Naive B cell (primary cell): ENCODE measurements around the gene GSTK1. TPM values are rescaled to one million over a fixed set of nuclear protein-coding genes. Genes with fewer than 3 reads are reported as not detected.

Source experiments
- ATAC-seq, 2 donors: fragments of 150-1000 bp; cut with Tn5 transposase; 2 replicates each; pipeline ENCODE4 v1.10.0; 2021; ENCODE audit warnings: low read depth in 2 of 2, mild to moderate bottlenecking in 2 of 2, moderate library complexity in 2 of 2
- DNase-seq: peaks from one replicate; pipeline ENCODE4 v3.0.0; 2022
- H3K27ac Mint-ChIP-seq, 6 donors: one replicate each; pipeline ENCODE4 v1.8.0; 2020 to 2022; ENCODE audit warnings: mild to moderate bottlenecking in 6 of 6, mixed read lengths in 6 of 6, moderate library complexity in 5 of 6, inconsistent platforms in 2 of 6
- H3K27me3 Mint-ChIP-seq, 3 donors: one replicate each; pipeline ENCODE4 v1.8.0; 2021 to 2022; ENCODE audit warnings: mixed read lengths in 3 of 3, mild to moderate bottlenecking in 1 of 3
- H3K36me3 Mint-ChIP-seq, 2 donors: one replicate each; pipeline ENCODE4 v1.8.0; 2020 to 2022; ENCODE audit warnings: mixed read lengths in 2 of 2, inconsistent platforms in 1 of 2, mild to moderate bottlenecking in 1 of 2
- H3K4me1 Mint-ChIP-seq, 3 donors: one replicate each; pipeline ENCODE4 v1.8.0; 2020 to 2022; ENCODE audit warnings: mixed read lengths in 3 of 3, inconsistent platforms in 1 of 3, mild to moderate bottlenecking in 1 of 3, moderate library complexity in 1 of 3
- H3K4me3 Mint-ChIP-seq, 8 donors: one replicate each; pipeline ENCODE4 v1.8.0; 2020 to 2022; ENCODE audit warnings: mild to moderate bottlenecking in 8 of 8, mixed read lengths in 8 of 8, moderate library complexity in 8 of 8, inconsistent platforms in 2 of 8
- H3K9me3 Mint-ChIP-seq, 7 donors: one replicate each; pipeline ENCODE4 v1.8.0; 2020 to 2022; ENCODE audit warnings: mixed read lengths in 7 of 7, mild to moderate bottlenecking in 5 of 7, inconsistent platforms in 2 of 7, moderate library complexity in 1 of 7
- polyA plus RNA-seq, 6 donors: library from polyadenylated mRNA; unstranded; fragments of 300-500 nt; fragmentation: Illumina TruSeq; gene quantifications; one replicate each; pipeline ENCODE4 v1.2.3, GENCODE V29; 2021; ENCODE audit warnings: low read depth in 6 of 6

GSTK1 gene
- polyA plus RNA-seq, 6 donors from 2014 or later = 180 to 225 (median 204) TPM

DNA sequence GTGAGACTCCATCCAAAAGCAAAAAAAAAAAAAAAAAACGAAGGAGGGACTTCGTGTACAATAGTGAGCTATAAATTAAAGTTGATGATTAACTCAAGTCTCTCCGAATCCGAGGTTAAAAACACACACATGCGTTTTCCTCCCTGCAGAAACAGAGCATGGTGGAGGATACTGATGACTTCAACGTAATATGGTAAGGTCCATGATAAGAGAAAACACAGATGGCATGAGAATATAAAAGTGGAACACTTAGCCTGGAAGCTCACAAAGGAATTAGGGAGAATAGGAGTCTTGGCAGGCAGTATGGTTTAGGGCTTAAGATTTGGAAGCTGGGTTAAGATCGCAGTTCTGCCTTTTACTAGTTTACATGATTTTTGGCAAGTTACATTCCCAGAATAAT, 20.1 kb upstream of the GSTK1 start:
- Mint-ChIP-seq H3K4me1 (peaks cover 10 to 16% (median 15%) of the 10 kb centered on the region in 3 donors), H3K4me3 (no peak overlapping the region), H3K27me3 (peaks cover 8 to 9% (median 8%) of the 10 kb centered on the region in 3 donors), H3K9me3 (peaks cover 0 to 2% (median 0%) of the 10 kb centered on the region in 7 donors), H3K27ac (no peak overlapping the region), H3K36me3 (no peaks in the 10 kb centered on the region)
- no peak for DNase-seq
- ATAC-seq = no peak

DNA sequence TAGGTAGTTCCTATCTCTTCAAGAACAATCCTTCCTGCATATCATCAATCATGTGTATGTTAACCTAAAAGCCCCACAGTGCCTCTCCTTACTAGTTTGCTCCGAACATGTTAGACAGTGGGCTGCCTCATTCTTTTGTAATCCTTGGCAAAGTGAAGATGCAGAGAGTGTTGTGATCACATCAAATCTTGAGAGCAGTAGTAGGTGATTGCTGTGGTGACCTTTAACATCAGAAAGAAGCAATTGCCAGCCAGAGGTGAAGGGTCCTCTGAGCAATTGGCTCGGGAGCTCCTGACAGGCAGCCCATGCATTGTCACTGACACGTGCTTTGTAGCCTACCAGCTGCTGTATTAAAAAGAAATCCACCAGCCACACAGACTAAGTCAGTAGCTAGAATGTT, 19.6 kb upstream of the GSTK1 start:
- peaks cover 0 to 2% (median 0%) of the 10 kb centered on the region in 7 donors for H3K9me3 Mint-ChIP-seq
- ATAC-seq (no peak), DNase-seq (no peak)
- no peak overlapping the region for H3K27ac Mint-ChIP-seq
- H3K4me1 Mint-ChIP-seq = peaks cover 13 to 18% (median 16%) of the 10 kb centered on the region in 3 donors
- H3K36me3 Mint-ChIP-seq = no peaks in the 10 kb centered on the region
- peaks cover 8 to 9% (median 8%) of the 10 kb centered on the region in 3 donors for H3K27me3 Mint-ChIP-seq
- no peak overlapping the region for H3K4me3 Mint-ChIP-seq

DNA sequence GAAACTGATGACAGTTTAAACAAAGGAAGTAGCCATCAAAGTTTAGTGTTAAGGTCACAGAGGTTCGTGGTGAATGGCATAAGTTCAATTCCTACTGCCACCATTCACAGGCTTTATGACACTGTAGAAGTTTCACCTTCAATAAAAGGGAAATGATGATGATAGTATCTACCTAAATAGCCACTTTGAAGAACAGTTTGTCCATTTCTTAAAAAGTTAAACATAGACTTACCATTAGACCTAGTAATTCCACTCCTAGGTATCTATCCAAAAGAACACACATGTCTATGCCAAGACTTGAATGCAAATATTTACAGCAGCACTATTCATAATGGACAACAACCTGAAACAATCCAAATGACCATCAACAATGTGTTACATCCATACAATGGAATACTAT, 18.9 kb upstream of the GSTK1 start:
- no peak overlapping the region for H3K27ac Mint-ChIP-seq
- peaks cover 4 to 8% (median 8%) of the 10 kb centered on the region in 3 donors for H3K27me3 Mint-ChIP-seq
- peaks cover 0 to 7% (median 4%) of the 10 kb centered on the region in 7 donors for H3K9me3 Mint-ChIP-seq
- H3K4me3 Mint-ChIP-seq = no peak overlapping the region
- H3K4me1 Mint-ChIP-seq = peaks cover 13 to 19% (median 18%) of the 10 kb centered on the region in 3 donors
- H3K36me3 Mint-ChIP-seq = peaks cover 0 to 5% of the 10 kb centered on the region in 2 donors
- ATAC-seq (no peak), DNase-seq (no peak)

DNA sequence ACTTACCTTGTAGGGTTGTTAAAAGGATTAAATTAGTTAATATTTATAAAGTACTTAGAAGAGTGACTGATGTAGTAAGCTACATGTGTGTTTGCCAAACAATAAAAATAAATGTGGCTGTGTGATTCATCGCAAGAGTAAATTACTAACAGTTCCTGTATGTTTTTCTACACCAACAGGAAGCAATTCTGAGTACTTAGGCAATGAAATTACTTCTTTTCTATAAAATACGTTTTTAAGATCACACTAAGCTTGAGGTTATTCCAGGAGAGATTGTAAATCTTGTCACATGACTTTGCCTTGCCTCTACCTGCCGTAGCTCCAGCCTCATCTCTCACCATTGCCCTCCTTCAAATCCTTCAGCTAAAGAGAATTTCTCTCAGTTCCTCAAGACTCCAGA, 18.1 kb upstream of the GSTK1 start:
- Mint-ChIP-seq H3K4me1 (peaks cover 20 to 25% (median 23%) of the 10 kb centered on the region in 3 donors), H3K27me3 (peaks cover 4 to 8% (median 8%) of the 10 kb centered on the region in 3 donors), H3K4me3 (no peak overlapping the region), H3K9me3 (peaks cover 0 to 15% (median 9%) of the 10 kb centered on the region in 7 donors), H3K27ac (no peak overlapping the region), H3K36me3 (peaks cover 0 to 12% of the 10 kb centered on the region in 2 donors)
- DNase-seq (no peak), ATAC-seq (no peak)

DNA sequence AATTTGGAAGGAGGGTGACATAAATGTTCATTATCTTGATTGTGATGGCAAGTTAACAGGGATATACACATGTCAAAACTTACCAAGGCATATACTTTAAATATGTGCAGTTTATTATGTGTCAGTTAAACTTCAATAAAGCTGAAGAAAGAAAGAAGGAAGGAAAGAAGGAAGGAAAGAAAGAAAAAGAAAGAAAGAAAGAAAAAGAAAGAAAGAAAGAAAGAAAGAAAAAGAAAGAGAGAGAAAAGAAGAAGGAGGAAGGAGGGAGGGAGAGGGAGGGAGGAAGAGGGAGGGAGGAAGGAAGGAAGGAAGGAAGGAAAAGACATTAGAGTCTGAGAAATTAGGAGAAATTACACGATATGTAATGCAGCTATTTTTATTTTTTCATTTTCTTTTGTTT, 15.9 kb upstream of the GSTK1 start:
- no peak for ATAC-seq
- peaks cover 0 to 14% of the 10 kb centered on the region in 2 donors for H3K36me3 Mint-ChIP-seq
- H3K27ac Mint-ChIP-seq = peak overlapping the region in 4 of 6 donors; percentile 2 to 39 (median 12)
- DNase-seq = no peak
- H3K9me3 Mint-ChIP-seq = peaks cover 0 to 24% (median 11%) of the 10 kb centered on the region in 7 donors
- peaks cover 0 to 4% (median 1%) of the 10 kb centered on the region in 3 donors for H3K27me3 Mint-ChIP-seq
- H3K4me1 Mint-ChIP-seq = peaks cover 40 to 44% (median 42%) of the 10 kb centered on the region in 3 donors
- H3K4me3 Mint-ChIP-seq = no peak overlapping the region

DNA sequence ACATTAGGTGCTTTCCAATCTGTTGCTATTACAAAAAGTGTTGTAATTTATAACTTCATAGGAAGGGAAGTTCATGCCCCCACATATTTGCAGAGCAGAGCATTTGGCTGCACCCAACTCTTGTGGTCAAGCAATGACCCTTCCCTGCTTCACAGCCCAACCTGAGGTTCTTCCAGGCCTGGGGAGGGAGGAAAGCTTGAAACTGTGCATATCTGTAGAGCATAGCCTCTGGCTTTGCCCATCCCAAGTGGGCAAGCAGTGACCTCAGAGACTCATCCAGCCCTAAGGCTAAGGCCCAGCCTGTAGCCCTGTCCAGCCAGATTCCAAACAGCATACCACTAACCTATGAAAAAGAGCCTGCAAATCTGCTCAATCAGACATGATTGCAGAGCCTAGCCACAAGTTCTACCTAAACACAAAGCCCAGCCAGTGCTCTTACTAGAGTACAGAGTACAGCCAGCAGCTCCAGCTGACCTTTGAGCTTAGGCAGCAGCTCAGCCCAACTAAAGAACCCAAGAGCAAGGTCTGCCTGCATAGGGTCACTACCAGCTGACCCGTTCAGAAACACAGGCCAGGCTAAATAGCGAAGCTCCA, 14.4 kb upstream of the GSTK1 start:
- peaks cover 0 to 24% (median 14%) of the 10 kb centered on the region in 7 donors for H3K9me3 Mint-ChIP-seq
- H3K36me3 Mint-ChIP-seq = peaks cover 0 to 22% of the 10 kb centered on the region in 2 donors
- no peak for ATAC-seq
- peak overlapping the region in 3 of 8 donors; percentile 11 to 59 (median 16) for H3K4me3 Mint-ChIP-seq
- H3K27me3 Mint-ChIP-seq = peaks cover 0 to 4% (median 0%) of the 10 kb centered on the region in 3 donors
- peaks cover 44 to 50% (median 44%) of the 10 kb centered on the region in 3 donors for H3K4me1 Mint-ChIP-seq
- H3K27ac Mint-ChIP-seq = peak overlapping the region in 2 of 6 donors; percentile 31 to 45
- no peak for DNase-seq

DNA sequence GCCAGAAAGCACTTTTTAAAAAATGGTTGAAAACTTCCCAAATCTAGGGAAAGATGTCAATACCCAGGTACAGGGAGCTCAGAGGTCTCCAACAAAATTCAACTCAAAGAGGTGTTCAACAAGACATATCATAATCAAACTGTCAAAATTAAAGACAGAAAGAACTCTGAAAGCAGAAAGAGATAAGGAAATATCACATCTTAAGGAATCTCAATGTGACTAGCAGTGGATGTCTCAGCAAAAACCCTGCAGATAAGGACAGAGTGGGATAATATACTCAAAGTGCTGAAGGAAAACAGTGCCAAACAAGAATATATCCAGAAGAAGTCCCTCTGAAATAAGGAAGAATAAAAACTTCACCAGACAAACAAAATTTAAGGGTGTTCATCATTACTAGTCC, 13.0 kb upstream of the GSTK1 start:
- peaks cover 0 to 28% of the 10 kb centered on the region in 2 donors for H3K36me3 Mint-ChIP-seq
- no peak for DNase-seq
- no peak for ATAC-seq
- peaks cover 43 to 50% (median 44%) of the 10 kb centered on the region in 3 donors for H3K4me1 Mint-ChIP-seq
- H3K27me3 Mint-ChIP-seq = peaks cover 0 to 4% (median 0%) of the 10 kb centered on the region in 3 donors
- peaks cover 0 to 24% (median 15%) of the 10 kb centered on the region in 7 donors for H3K9me3 Mint-ChIP-seq
- H3K27ac Mint-ChIP-seq = peak overlapping the region in 2 of 6 donors; percentile 68 to 76
- H3K4me3 Mint-ChIP-seq = peak overlapping the region in 2 of 8 donors; percentile 52 to 80

DNA sequence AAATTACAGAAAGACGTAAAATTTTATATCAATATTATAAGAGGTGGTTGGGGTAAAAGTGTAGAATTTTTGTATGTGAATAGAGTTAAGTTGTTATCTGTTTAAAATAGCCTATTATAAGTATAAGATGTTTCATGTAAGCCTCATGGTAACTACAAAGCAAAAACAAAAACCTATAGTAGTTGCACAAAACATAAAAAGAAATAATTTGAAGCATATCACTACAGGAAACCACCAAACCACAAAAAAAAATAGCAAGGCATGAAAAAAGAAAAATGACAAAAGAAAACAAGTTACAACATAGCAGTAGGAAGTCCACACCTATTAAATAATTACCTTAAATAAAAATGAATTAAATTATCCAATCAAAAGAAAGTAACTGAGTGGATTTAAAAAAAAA, 12.4 kb upstream of the GSTK1 start:
- Mint-ChIP-seq H3K4me1 (peaks cover 43 to 48% (median 46%) of the 10 kb centered on the region in 3 donors), H3K4me3 (peak overlapping the region in 7 of 8 donors; percentile 16 to 81 (median 54)), H3K27ac (peak overlapping the region in 3 of 6 donors; percentile 68 to 90 (median 77)), H3K27me3 (peaks cover 0 to 4% (median 0%) of the 10 kb centered on the region in 3 donors), H3K9me3 (peaks cover 0 to 24% (median 15%) of the 10 kb centered on the region in 7 donors), H3K36me3 (peaks cover 0 to 28% of the 10 kb centered on the region in 2 donors)
- no peak for DNase-seq
- ATAC-seq = no peak

DNA sequence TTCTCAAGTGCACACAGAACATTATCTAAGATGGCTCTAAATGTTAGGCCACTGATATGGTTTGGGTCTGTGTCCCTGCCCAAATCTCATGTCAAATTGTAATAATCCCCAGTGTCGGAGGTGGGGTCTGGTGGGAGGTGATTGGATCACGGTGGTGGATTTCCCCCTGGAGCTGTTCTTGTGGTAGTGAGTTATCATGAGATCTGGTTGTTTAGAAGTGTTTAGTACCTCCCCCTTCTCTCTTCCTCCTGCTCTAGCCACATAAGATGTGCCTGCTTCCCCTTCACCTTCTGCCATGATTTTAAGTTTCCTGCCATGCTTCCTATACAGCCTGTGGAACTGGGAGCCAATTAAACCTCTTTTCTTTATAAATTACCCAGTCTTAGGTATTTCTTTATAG, 11.2 kb upstream of the GSTK1 start:
- Mint-ChIP-seq H3K27me3 (peaks cover 0 to 2% (median 0%) of the 10 kb centered on the region in 3 donors), H3K27ac (peak overlapping the region in 5 of 6 donors; percentile 16 to 68 (median 42)), H3K36me3 (peaks cover 0 to 28% of the 10 kb centered on the region in 2 donors), H3K4me1 (peaks cover 46 to 50% (median 49%) of the 10 kb centered on the region in 3 donors), H3K9me3 (peaks cover 0 to 24% (median 15%) of the 10 kb centered on the region in 7 donors), H3K4me3 (peak overlapping the region in 4 of 8 donors; percentile 54 to 81 (median 78))
- DNase-seq (no peak), ATAC-seq (peak in 1 of 2 donors; percentile 17)

DNA sequence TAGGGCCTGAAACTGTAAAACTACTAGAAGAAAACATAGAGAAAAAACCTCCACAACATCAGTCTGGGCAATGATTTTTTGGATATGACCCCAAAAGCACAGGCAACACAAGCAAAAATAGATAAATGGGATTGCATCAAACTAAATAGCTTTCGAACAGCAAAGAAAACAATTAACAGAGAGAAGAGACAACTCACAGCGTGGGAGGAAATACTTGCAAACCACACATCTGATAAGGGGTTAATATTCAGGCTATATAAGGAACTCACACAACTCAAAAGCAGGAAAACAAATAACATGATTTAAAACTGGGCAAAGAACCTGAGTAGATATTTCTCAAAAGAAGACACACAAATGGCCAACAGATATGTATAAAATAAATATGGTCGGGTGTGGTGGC, 7.7 kb upstream of the GSTK1 start:
- Mint-ChIP-seq H3K4me3 (no peak overlapping the region), H3K27ac (peak overlapping the region; percentile 31 to 97 (median 86)), H3K27me3 (no peaks in the 10 kb centered on the region), H3K36me3 (peaks cover 0 to 16% of the 10 kb centered on the region in 2 donors), H3K4me1 (peaks cover 41 to 47% (median 45%) of the 10 kb centered on the region in 3 donors), H3K9me3 (peaks cover 0 to 8% (median 3%) of the 10 kb centered on the region in 7 donors)
- DNase-seq = no peak
- ATAC-seq = no peak

DNA sequence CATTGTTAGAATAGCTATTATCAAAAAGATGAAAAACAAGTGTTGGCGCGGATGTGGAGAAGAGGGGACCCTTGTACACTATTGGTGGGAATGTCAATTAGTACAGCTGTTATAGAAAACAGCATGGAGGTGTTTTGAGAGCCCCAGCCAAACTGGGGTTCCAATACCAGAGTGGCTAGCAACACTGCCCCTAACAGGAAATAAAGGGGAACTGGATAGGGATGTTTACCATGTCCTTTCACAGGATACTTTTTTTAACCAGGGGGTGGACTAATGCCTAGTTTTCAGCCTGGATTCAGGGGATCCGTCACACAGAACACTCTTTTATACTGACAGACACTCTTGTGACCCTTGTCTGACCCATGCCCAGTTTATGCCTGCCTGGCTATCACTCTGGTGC, 6.9 kb upstream of the GSTK1 start:
- no peak for DNase-seq
- peaks cover 35 to 39% (median 38%) of the 10 kb centered on the region in 3 donors for H3K4me1 Mint-ChIP-seq
- H3K9me3 Mint-ChIP-seq = peaks cover 0 to 8% (median 2%) of the 10 kb centered on the region in 7 donors
- peak overlapping the region in 4 of 8 donors; percentile 29 to 63 (median 40) for H3K4me3 Mint-ChIP-seq
- peaks cover 0 to 16% of the 10 kb centered on the region in 2 donors for H3K36me3 Mint-ChIP-seq
- ATAC-seq = peak; percentile 11 to 21
- no peaks in the 10 kb centered on the region for H3K27me3 Mint-ChIP-seq
- H3K27ac Mint-ChIP-seq = peak overlapping the region; percentile 78 to 97 (median 94)

DNA sequence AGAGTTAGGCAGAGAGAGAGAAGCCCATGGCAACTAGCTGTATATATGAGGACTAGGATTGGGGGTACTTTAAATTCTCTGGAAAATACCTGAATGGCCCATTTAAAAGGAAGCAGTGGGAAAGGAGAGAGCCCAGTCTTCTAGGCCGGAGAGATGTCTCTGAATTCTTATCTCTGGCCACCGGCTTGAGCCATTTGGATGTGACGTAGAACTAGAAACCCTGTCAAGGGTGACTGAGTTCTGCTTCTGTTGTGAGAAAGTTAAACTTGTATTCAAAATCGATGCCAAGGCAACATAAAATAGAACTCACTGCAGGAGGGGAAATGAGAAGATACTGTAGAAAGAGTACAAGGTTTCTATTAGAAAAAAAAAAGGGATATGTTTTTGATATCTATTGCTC, 6.3 kb upstream of the GSTK1 start:
- Mint-ChIP-seq H3K27me3 (no peaks in the 10 kb centered on the region), H3K4me1 (peaks cover 31 to 34% (median 33%) of the 10 kb centered on the region in 3 donors), H3K36me3 (peaks cover 0 to 16% of the 10 kb centered on the region in 2 donors), H3K4me3 (peak overlapping the region in 5 of 8 donors; percentile 29 to 66 (median 47)), H3K9me3 (peaks cover 0 to 8% (median 0%) of the 10 kb centered on the region in 7 donors), H3K27ac (peak overlapping the region; percentile 78 to 97 (median 94))
- DNase-seq (peak; percentile 55), ATAC-seq (peak; percentile 92 to 93)

DNA sequence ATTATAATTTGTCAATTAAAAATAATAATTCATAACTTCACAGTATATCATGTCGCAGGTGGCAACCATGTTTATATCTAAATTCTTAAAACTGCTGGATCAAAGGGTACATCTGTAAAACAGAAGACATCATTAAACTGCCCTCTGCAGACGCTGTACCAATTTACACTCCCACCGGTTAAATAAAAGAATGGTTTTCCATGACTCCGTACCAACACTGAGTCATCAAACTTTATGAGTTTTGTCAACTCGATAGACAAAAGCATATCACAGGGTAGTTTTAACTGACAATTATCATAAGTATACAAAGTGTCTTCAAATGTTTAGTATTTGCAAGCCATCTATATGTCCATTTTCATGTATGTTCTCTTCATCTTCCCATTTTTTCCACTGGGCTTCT, 5.7 kb upstream of the GSTK1 start:
- H3K4me3 Mint-ChIP-seq = peak overlapping the region in 1 of 8 donors; percentile 39

More for the DNA sequence above, 5.7 kb upstream of the GSTK1 start:
- peaks cover 26 to 34% (median 29%) of the 10 kb centered on the region in 3 donors for H3K4me1 Mint-ChIP-seq
- DNase-seq (no peak), ATAC-seq (no peak)
- peaks cover 0 to 7% (median 0%) of the 10 kb centered on the region in 7 donors for H3K9me3 Mint-ChIP-seq
- H3K27ac Mint-ChIP-seq = peak overlapping the region in 4 of 6 donors; percentile 21 to 97 (median 38)
- H3K36me3 Mint-ChIP-seq = peaks cover 0 to 12% of the 10 kb centered on the region in 2 donors
- no peaks in the 10 kb centered on the region for H3K27me3 Mint-ChIP-seq
